Measurements from ENCODE around the gene SORCS2. TPM values are rescaled to one million over a fixed set of nuclear protein-coding genes. Genes with fewer than 3 reads are reported as not detected.

The SORCS2 gene
- polyA plus RNA-seq, 1 donor from 2014 or later: 1.0 TPM

DNA sequence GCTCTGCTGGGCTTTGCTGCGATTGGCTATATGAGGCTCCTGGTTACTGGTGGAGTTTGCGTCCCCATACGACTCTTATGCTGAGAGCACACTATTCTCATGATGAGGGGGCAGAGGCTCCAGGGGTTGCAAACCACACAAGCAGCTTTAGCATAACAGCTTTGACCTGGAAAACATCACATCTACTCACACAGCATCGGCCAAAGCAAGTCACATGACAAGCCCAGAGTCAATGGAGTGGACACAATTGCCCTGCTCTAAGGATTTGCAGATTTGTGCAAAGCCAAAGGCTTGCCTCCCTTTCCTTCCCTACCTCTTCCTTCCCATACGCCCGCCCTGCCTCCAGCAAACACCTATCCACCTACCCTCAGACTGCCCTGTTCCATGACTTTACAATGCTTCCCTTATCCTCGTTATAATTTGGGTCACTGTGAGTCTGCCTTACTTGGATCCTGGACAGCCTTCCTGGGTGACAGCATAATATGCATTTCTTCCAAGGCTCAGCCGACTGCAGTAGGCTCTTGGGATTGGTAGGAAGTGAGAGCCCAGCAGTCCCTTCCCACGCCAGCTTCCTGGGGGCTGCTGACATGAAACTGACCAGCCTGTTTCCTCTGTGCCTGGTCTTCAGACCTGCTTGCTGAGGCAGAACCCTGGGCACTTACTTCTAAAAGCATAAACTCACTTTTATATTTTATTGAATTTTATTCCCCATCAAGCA is 450.6 kb downstream of the SORCS2 start:
- H3K9me2 ChIP-seq (ENCODE audit: insufficient read depth, low read length): no peaks in the 10 kb centered on the region
- no peak overlapping the region for H3K4me3 ChIP-seq (ENCODE audit: low read length)
- no peaks in the 10 kb centered on the region for H3K9me3 ChIP-seq (ENCODE audit: low read length)
- no peaks in the 10 kb centered on the region for H3K79me2 ChIP-seq (replicated peaks; ENCODE audit: insufficient read depth, low read length)
- no peak overlapping the region for H3K9ac ChIP-seq (ENCODE audit: low read length)
- H3K36me3 ChIP-seq (ENCODE audit: insufficient read depth, low read length): no peaks in the 10 kb centered on the region
- no peak overlapping the region for H3K4me2 ChIP-seq (ENCODE audit: low read length)
- H3K27me3 ChIP-seq (ENCODE audit: insufficient read depth, low read depth, low read length): no peaks in the 10 kb centered on the region
- H2AFZ ChIP-seq (ENCODE audit: low read depth, low read length): no peak overlapping the region
- H3F3A ChIP-seq (ENCODE audit: insufficient read depth, low read length, poor library complexity, severe bottlenecking): no peaks in the 10 kb centered on the region
- TF ChIP-seq SMC3 (conservative IDR thresholded peaks at IDR 0.05; ENCODE audit: poor library complexity) (no peak), POLR2AphosphoS5 (IDR thresholded peaks at IDR 0.05) (no peak), EP300 (conservative IDR thresholded peaks at IDR 0.05; ENCODE audit: poor library complexity, severe bottlenecking) (no peak), TAF1 (IDR thresholded peaks at IDR 0.05; ENCODE audit: low read depth) (no peak)
- H3K27ac ChIP-seq (ENCODE audit: low read length): no peak overlapping the region
- no peaks in the 10 kb centered on the region for H4K20me1 ChIP-seq (ENCODE audit: insufficient read depth)

DNA sequence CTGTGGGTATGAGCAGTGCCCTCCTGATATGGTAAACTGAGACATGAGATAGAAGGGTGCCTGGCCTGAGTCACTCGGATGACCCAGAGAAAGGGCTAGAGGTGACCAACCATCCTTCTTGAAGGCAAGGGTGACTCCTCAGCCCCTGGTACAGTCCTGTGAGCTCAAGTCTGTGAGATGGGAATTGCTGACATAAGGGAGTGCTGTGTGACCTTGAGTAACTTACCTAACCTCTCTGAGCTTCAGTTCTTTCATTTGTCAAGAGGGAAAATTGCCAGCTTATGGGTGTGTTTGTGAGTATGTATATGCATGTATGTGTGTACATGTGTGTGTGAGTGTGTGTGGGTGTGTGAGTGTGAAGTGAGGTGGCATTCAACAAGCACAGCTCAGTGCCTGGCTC is 452.8 kb downstream of the SORCS2 start:
- Histone ChIP-seq H3K9ac (ENCODE audit: low read length) (no peak overlapping the region), H3K9me2 (ENCODE audit: insufficient read depth, low read length) (no peaks in the 10 kb centered on the region), H3K4me3 (ENCODE audit: low read length) (no peak overlapping the region), H3K27ac (ENCODE audit: low read length) (no peak overlapping the region), H3K27me3 (ENCODE audit: insufficient read depth, low read depth, low read length) (no peaks in the 10 kb centered on the region), H4K20me1 (ENCODE audit: insufficient read depth) (no peaks in the 10 kb centered on the region), H3K36me3 (ENCODE audit: insufficient read depth, low read length) (no peaks in the 10 kb centered on the region), H2AFZ (ENCODE audit: low read depth, low read length) (no peak overlapping the region), H3F3A (ENCODE audit: insufficient read depth, low read length, poor library complexity, severe bottlenecking) (no peaks in the 10 kb centered on the region), H3K4me2 (ENCODE audit: low read length) (no peak overlapping the region), H3K79me2 (replicated peaks; ENCODE audit: insufficient read depth, low read length) (no peaks in the 10 kb centered on the region), H3K9me3 (ENCODE audit: low read length) (no peaks in the 10 kb centered on the region)
- TF ChIP-seq, protein P1, sequence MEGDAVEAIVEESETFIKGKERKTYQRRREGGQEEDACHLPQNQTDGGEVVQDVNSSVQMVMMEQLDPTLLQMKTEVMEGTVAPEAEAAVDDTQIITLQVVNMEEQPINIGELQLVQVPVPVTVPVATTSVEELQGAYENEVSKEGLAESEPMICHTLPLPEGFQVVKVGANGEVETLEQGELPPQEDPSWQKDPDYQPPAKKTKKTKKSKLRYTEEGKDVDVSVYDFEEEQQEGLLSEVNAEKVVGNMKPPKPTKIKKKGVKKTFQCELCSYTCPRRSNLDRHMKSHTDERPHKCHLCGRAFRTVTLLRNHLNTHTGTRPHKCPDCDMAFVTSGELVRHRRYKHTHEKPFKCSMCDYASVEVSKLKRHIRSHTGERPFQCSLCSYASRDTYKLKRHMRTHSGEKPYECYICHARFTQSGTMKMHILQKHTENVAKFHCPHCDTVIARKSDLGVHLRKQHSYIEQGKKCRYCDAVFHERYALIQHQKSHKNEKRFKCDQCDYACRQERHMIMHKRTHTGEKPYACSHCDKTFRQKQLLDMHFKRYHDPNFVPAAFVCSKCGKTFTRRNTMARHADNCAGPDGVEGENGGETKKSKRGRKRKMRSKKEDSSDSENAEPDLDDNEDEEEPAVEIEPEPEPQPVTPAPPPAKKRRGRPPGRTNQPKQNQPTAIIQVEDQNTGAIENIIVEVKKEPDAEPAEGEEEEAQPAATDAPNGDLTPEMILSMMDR (IDR thresholded peaks at IDR 0.05; ENCODE audit: poor library complexity, severe bottlenecking): no peak
- no peak for TF ChIP-seq RAD21 (conservative IDR thresholded peaks at IDR 0.05)

DNA sequence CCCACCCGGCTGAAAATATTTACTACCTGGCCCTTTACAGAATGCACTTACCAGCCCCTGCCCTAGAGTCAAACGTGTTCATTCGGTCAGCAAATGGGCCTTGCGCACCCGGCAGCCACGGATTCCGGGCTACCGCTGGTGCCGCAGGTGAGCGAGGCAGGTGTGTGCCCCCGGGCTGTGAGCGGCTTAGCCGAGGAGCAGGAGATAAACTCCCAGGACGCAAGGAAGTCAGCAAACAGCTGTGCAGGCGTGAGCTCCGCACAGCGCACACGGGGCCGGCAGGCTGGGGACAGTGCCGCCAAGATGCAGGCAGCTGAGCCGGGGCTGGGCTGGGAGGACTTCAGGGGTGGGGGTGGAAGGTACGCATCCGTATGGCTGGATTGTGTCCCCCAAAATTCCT is 453.6 kb downstream of the SORCS2 start:
- no peaks in the 10 kb centered on the region for H3K27me3 ChIP-seq (ENCODE audit: insufficient read depth, low read depth, low read length)
- TF ChIP-seq EP300 (conservative IDR thresholded peaks at IDR 0.05; ENCODE audit: poor library complexity, severe bottlenecking) (no peak), EZH2 (IDR thresholded peaks at IDR 0.05; ENCODE audit: borderline replicate concordance, insufficient read depth, low read length, poor library complexity, severe bottlenecking) (no peak), TAF1 (IDR thresholded peaks at IDR 0.05; ENCODE audit: low read depth) (no peak), SMC3 (conservative IDR thresholded peaks at IDR 0.05; ENCODE audit: poor library complexity) (no peak), MXI1 (conservative IDR thresholded peaks at IDR 0.05; ENCODE audit: poor library complexity, severe bottlenecking) (no peak), POLR2AphosphoS5 (IDR thresholded peaks at IDR 0.05) (no peak), RAD21 (conservative IDR thresholded peaks at IDR 0.05) (no peak)
- TF ChIP-seq, protein P1 (IDR thresholded peaks at IDR 0.05; ENCODE audit: poor library complexity, severe bottlenecking): no peak
- TF ChIP-seq, protein P2, sequence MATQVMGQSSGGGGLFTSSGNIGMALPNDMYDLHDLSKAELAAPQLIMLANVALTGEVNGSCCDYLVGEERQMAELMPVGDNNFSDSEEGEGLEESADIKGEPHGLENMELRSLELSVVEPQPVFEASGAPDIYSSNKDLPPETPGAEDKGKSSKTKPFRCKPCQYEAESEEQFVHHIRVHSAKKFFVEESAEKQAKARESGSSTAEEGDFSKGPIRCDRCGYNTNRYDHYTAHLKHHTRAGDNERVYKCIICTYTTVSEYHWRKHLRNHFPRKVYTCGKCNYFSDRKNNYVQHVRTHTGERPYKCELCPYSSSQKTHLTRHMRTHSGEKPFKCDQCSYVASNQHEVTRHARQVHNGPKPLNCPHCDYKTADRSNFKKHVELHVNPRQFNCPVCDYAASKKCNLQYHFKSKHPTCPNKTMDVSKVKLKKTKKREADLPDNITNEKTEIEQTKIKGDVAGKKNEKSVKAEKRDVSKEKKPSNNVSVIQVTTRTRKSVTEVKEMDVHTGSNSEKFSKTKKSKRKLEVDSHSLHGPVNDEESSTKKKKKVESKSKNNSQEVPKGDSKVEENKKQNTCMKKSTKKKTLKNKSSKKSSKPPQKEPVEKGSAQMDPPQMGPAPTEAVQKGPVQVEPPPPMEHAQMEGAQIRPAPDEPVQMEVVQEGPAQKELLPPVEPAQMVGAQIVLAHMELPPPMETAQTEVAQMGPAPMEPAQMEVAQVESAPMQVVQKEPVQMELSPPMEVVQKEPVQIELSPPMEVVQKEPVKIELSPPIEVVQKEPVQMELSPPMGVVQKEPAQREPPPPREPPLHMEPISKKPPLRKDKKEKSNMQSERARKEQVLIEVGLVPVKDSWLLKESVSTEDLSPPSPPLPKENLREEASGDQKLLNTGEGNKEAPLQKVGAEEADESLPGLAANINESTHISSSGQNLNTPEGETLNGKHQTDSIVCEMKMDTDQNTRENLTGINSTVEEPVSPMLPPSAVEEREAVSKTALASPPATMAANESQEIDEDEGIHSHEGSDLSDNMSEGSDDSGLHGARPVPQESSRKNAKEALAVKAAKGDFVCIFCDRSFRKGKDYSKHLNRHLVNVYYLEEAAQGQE (IDR thresholded peaks at IDR 0.05; ENCODE audit: borderline replicate concordance): no peak
- no peaks in the 10 kb centered on the region for H3F3A ChIP-seq (ENCODE audit: insufficient read depth, low read length, poor library complexity, severe bottlenecking)
- H3K9ac ChIP-seq (ENCODE audit: low read length): no peak overlapping the region
- H3K79me2 ChIP-seq (replicated peaks; ENCODE audit: insufficient read depth, low read length): no peaks in the 10 kb centered on the region
- no peak overlapping the region for H2AFZ ChIP-seq (ENCODE audit: low read depth, low read length)
- no peaks in the 10 kb centered on the region for H3K9me2 ChIP-seq (ENCODE audit: insufficient read depth, low read length)
- H3K9me3 ChIP-seq (ENCODE audit: low read length): no peaks in the 10 kb centered on the region
- H3K4me3 ChIP-seq (ENCODE audit: low read length): no peak overlapping the region
- H3K36me3 ChIP-seq (ENCODE audit: insufficient read depth, low read length): no peaks in the 10 kb centered on the region
- no peak overlapping the region for H3K27ac ChIP-seq (ENCODE audit: low read length)
- H3K4me2 ChIP-seq (ENCODE audit: low read length): no peak overlapping the region
- no peaks in the 10 kb centered on the region for H4K20me1 ChIP-seq (ENCODE audit: insufficient read depth)

All from neural cell (in vitro differentiated cells).